AG09319 (cell line): ENCODE measurements around the gene TRMT11.

Experiments used
- DNase-seq: peaks from one replicate; pipeline ENCODE4 v3.0.0-alpha.2; 2010; ENCODE audit warnings: low read depth; ENCODE audit errors: extremely low read depth
- CTCF ChIP-seq: IDR thresholded peaks from 2 replicates; pipeline ENCODE4 v1.5.1; 2011; ENCODE audit warnings: low read depth, mild to moderate bottlenecking, inconsistent platforms, low read length, moderate library complexity

The TRMT11 gene

GRCh38 chr6:125986301-125987025, at the start of gene TRMT11:
Gene TRMT11, plus strand, starts transcription at chr6:125986540. Its CDS starts 11 bp downstream, at chr6:125986551.
- no peak; the same call in 1 of the 2 replicates for TF ChIP-seq CTCF
- DNase-seq, result peak; percentile 47

GRCh38 chr6:125939026-125939425, 47.3 kb upstream of the TRMT11 start:
- no peak for TF ChIP-seq CTCF
- no peak for DNase-seq

GRCh38 chr6:125939791-125940190, 46.5 kb upstream of the TRMT11 start:
- no peak for TF ChIP-seq CTCF
- DNase-seq, result no peak

GRCh38 chr6:125940247-125941041, 45.9 kb upstream of the TRMT11 start:
- DNase-seq, result no peak
- no peak for TF ChIP-seq CTCF

- DNase-seq, result no peak
- TF ChIP-seq CTCF, result no peak
These were observed 43.4 kb upstream of the TRMT11 start for GRCh38 chr6:125942672-125943527.

- no peak for TF ChIP-seq CTCF
- no peak for DNase-seq
These were observed 42.6 kb upstream of the TRMT11 start for GRCh38 chr6:125943528-125944433.
